ENCODE results near the gene PRDM4. TPM values are rescaled to one million over a fixed set of nuclear protein-coding genes. Genes with fewer than 3 reads are reported as not detected.
"Not testable (repeated sequence)": the region's sequence is repeated elsewhere in the genome, so short reads cannot be mapped to it uniquely, and the experiment has no call there.

The PRDM4 gene
- total RNA-seq, 2 donors from 2014 or later = 39.7 to 42.1 TPM

DNA sequence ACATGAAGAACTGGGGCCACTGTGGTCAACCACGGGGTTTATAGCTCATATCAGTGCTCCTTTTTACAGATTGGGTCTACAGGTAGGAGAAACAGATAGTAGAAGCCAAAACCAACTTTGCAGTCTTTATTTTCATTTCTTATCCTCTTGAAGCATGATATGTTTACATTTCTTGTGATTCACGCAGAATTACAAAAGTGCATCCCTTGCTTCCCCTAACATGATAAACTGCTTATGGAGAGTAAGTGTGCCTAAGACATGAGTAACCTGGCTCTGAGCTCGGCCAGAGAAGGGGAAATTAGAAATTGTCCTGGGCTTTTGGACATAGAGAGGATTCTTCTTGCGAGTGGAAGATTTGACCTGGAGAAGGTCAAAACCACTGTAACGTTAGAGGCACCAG, 56.9 kb downstream of the PRDM4 start:
- Mint-ChIP-seq H3K4me3 (no peak overlapping the region), H3K27me3 (no peaks in the 10 kb centered on the region), H3K27ac (peak overlapping the region; percentile 4), H3K4me1 (peaks cover 7% of the 10 kb centered on the region), H3K36me3 (ENCODE audit: low read depth) (peaks cover 20% of the 10 kb centered on the region)
- no peak for DNase-seq
- no peak for ATAC-seq
- no peaks in the 10 kb centered on the region for H3K9me3 ChIP-seq (ENCODE audit: control insufficient read depth, low read length, poor library complexity, severe bottlenecking)

GRCh38 chr12:107702106-107702505, 58.8 kb downstream of the PRDM4 start:
- Mint-ChIP-seq H3K36me3 (ENCODE audit: low read depth) (peaks cover 10% of the 10 kb centered on the region), H3K4me3 (no peak overlapping the region), H3K27ac (no peak overlapping the region), H3K27me3 (no peaks in the 10 kb centered on the region), H3K4me1 (no peaks in the 10 kb centered on the region)
- DNase-seq (no peak), ATAC-seq (no peak)
- no peaks in the 10 kb centered on the region for H3K9me3 ChIP-seq (ENCODE audit: control insufficient read depth, low read length, poor library complexity, severe bottlenecking)

DNA sequence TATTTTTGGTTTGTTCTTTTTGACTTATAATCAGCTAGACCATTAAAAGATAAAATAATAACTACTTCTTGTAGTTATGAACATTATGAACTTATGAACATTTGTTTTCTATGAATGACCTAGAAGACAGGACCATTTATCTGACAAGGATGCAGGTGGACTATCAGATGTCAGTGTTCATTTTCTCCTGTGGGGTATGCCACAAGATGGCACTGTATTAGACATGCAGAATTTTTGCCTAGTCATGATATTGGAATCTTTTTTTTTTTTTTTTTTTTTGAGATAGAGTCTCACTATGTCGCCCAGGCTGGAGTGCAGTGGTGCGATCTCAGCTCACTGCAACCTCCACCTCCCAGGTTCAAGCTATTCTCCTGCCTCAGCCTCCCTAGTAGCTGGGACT, 65.2 kb downstream of the PRDM4 start:
- not testable (repeated sequence) for H3K27me3 Mint-ChIP-seq; H3K4me1 Mint-ChIP-seq; DNase-seq; H3K9me3 ChIP-seq (ENCODE audit: control insufficient read depth, low read length, poor library complexity, severe bottlenecking); H3K4me3 Mint-ChIP-seq; ATAC-seq
- peaks cover 11% of the 10 kb centered on the region for H3K36me3 Mint-ChIP-seq (ENCODE audit: low read depth)
- H3K27ac Mint-ChIP-seq = peak overlapping the region; percentile 29

DNA sequence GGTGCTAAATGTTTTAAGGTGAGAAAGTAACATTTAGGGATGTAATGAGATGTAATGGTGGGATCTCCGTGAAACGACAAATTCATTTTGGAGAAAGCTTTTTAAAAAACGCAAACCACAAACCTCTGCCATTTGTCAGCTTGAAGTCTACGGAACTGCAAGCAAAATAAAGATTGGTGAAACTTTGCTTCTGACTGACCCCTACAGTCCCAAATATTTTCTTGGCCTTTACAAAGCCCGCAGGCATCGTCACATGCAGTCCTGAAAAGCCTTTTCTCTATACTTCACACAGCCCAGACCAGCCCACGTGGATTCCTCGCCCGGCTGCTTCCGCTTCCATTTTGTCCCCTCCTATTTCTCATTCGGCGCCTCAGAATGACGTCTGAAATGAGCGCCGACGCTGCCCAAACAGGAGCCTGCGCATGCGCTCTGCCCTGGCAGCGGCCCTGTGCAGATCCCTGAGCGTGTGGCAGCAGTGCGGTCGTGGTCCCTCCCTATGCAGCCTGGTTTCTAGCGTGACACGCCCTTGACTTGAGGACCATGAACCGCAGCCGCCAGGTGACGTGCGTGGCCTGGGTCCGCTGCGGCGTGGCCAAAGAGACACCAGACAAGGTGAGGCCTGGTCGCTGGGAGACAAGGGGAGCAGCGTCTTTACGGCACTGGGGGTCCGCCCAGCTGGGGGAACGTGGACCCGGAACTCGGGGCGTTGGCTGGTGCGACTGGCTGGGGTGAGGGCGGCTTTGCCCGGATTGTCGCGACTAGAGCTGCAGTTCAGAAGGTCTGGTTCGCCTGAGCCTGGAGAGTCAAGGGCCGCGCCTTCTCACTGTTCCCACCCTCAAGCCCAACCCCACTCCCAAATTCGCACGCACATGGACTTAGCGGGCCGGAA, 75.3 kb downstream of the PRDM4 start, which contains the start of gene PWP1:
PWP1 (plus strand) TSS at position 440 of the 889 bp plus-strand sequence; CDS start at position 541, 101 bp downstream.
- peak within 1 kb of the TSS; percentile 99 for H3K27ac Mint-ChIP-seq
- DNase-seq = peak; percentile 92 to 94 (median 93)

DNA sequence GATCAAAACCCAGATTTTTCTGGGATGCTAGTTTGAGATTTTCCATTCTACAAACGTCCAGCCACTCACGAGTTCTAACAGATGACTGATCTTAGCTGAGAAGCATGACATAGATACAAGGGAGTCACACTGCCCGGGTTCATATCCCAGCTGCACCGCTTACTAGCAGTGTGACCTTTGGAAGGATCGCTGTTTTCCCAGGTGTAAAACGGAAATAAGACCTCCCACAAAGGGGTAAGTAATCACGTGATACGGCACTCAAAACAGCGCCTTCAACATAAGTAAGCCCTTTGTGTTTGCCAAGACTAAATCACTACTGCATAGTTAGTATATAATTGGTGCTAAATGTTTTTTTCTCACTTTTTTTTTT, 76.0 kb downstream of the PRDM4 start:
- peaks cover 23% of the 10 kb centered on the region for H3K4me1 Mint-ChIP-seq
- H3K9me3 ChIP-seq (ENCODE audit: control insufficient read depth, low read length, poor library complexity, severe bottlenecking) = no peaks in the 10 kb centered on the region
- H3K4me3 Mint-ChIP-seq = peak overlapping the region; percentile 98
- peaks cover 10% of the 10 kb centered on the region for H3K36me3 Mint-ChIP-seq (ENCODE audit: low read depth)
- ATAC-seq (peak; percentile 6), DNase-seq (no peak)
- peak overlapping the region; percentile 99 for H3K27ac Mint-ChIP-seq
- peaks cover 4% of the 10 kb centered on the region for H3K27me3 Mint-ChIP-seq

More for the DNA sequence above, 75.3 kb downstream of the PRDM4 start, which contains the start of gene PWP1:
- ATAC-seq = peak; percentile 92
- Mint-ChIP-seq H3K4me3 (peak within 1 kb of the TSS; percentile 98), H3K4me1 (peaks cover 23% of the 10 kb centered on the region), H3K27me3 (peaks cover 3% of the 10 kb centered on the region), H3K36me3 (ENCODE audit: low read depth) (peaks cover 9% of the 10 kb centered on the region)
- no peaks in the 10 kb centered on the region for H3K9me3 ChIP-seq (ENCODE audit: control insufficient read depth, low read length, poor library complexity, severe bottlenecking)

- Mint-ChIP-seq H3K4me3 (peak overlapping the region; percentile 98), H3K27me3 (peaks cover 4% of the 10 kb centered on the region), H3K36me3 (ENCODE audit: low read depth) (peaks cover 10% of the 10 kb centered on the region), H3K27ac (peak overlapping the region; percentile 99), H3K4me1 (peaks cover 23% of the 10 kb centered on the region)
- DNase-seq (no peak), ATAC-seq (no peak)
- no peaks in the 10 kb centered on the region for H3K9me3 ChIP-seq (ENCODE audit: control insufficient read depth, low read length, poor library complexity, severe bottlenecking)
Observed at GRCh38 chr12:107684029-107684795, 76.7 kb downstream of the PRDM4 start.

Other genes starting within 250 kb of the PRDM4 start
- 10 to 100 TPM; 24.8 to 26.9 TPM for gene PWP1, start 75.3 kb downstream of the PRDM4 start, total RNA-seq
- gene ASCL4, start 13.6 kb upstream of the PRDM4 start, total RNA-seq = not detected